ENCODE measurements around the gene BABAM2.

- no peak for TF ChIP-seq CTCF (IDR thresholded peaks at IDR 0.05)
- no peak for TF ChIP-seq POLR2A (IDR thresholded peaks at IDR 0.05)
- no peak for TF ChIP-seq POLR2AphosphoS5 (IDR thresholded peaks at IDR 0.05)
- TF ChIP-seq EP300 (IDR thresholded peaks at IDR 0.05; ENCODE audit: low read depth): no peak
Observed at GRCh38 chr2:27907547-27907946, 17.0 kb downstream of the BABAM2 start.

All from transverse colon (tissue), 4 donors.